ENCODE measurements around the gene CDH13. TPM values are rescaled to one million over a fixed set of nuclear protein-coding genes. Genes with fewer than 3 reads are reported as not detected.

The CDH13 gene
- total RNA-seq, 1 donor from 2014 or later, result not detected

GRCh38 chr16:83397601-83398291, 771.0 kb downstream of the CDH13 start:
- Mint-ChIP-seq H3K36me3 (ENCODE audit: low read depth) (no peaks in the 10 kb centered on the region), H3K9me3 (peaks cover 7% of the 10 kb centered on the region)

GRCh38 chr16:83400234-83400633, 773.5 kb downstream of the CDH13 start:
- no peak for TF ChIP-seq CTCF (IDR thresholded peaks at IDR 0.05)
- no peak for DNase-seq
- no peak for ATAC-seq (ENCODE audit: low read depth)
- Mint-ChIP-seq H3K27ac (no peak overlapping the region), H3K27me3 (no peaks in the 10 kb centered on the region), H3K4me3 (no peak overlapping the region), H3K9me3 (peaks cover 3% of the 10 kb centered on the region), H3K4me1 (no peaks in the 10 kb centered on the region), H3K36me3 (ENCODE audit: low read depth) (no peaks in the 10 kb centered on the region)
- intact Hi-C loops (cut with micrococcal nuclease), result no loop called here
- ChIA-PET POLR2A (no interaction called here), CTCF (no interaction called here)

More at GRCh38 chr16:83397601-83398291, 771.0 kb downstream of the CDH13 start:
- CTCF ChIA-PET, result no interaction called here
- POLR2A ChIA-PET, result no interaction called here
- H3K4me1 Mint-ChIP-seq, result no peaks in the 10 kb centered on the region
- TF ChIP-seq CTCF (IDR thresholded peaks at IDR 0.05), result no peak
- no peaks in the 10 kb centered on the region for H3K27me3 Mint-ChIP-seq
- H3K4me3 Mint-ChIP-seq, result no peak overlapping the region
- intact Hi-C loops (cut with micrococcal nuclease), result no loop called here
- H3K27ac Mint-ChIP-seq, result no peak overlapping the region
- ATAC-seq (ENCODE audit: low read depth) (no peak), DNase-seq (no peak)

- intact Hi-C loops (cut with micrococcal nuclease), result no loop called here
- Mint-ChIP-seq H3K27me3 (no peaks in the 10 kb centered on the region), H3K36me3 (ENCODE audit: low read depth) (no peaks in the 10 kb centered on the region), H3K4me1 (no peaks in the 10 kb centered on the region), H3K27ac (no peak overlapping the region), H3K4me3 (no peak overlapping the region), H3K9me3 (no peaks in the 10 kb centered on the region)
- DNase-seq (no peak), ATAC-seq (ENCODE audit: low read depth) (no peak)
- TF ChIP-seq CTCF (IDR thresholded peaks at IDR 0.05), result no peak
- POLR2A ChIA-PET, result no interaction called here
- CTCF ChIA-PET, result no interaction called here
Measured at GRCh38 chr16:83402160-83402814, 775.5 kb downstream of the CDH13 start.

- Mint-ChIP-seq H3K27me3 (no peaks in the 10 kb centered on the region), H3K36me3 (ENCODE audit: low read depth) (no peaks in the 10 kb centered on the region), H3K4me3 (no peak overlapping the region), H3K4me1 (no peaks in the 10 kb centered on the region), H3K27ac (no peak overlapping the region), H3K9me3 (no peaks in the 10 kb centered on the region)
- no peak for ATAC-seq (ENCODE audit: low read depth)
- TF ChIP-seq CTCF (IDR thresholded peaks at IDR 0.05), result no peak
- DNase-seq, result no peak
- POLR2A ChIA-PET, result no interaction called here
- CTCF ChIA-PET, result no interaction called here
- intact Hi-C loops (cut with micrococcal nuclease), result no loop called here
Measured at GRCh38 chr16:83402967-83403366, 776.2 kb downstream of the CDH13 start.

- intact Hi-C loops (cut with micrococcal nuclease), result no loop called here
- H3K9me3 Mint-ChIP-seq, result no peaks in the 10 kb centered on the region
- ATAC-seq (ENCODE audit: low read depth), result no peak
Measured at GRCh38 chr16:83403761-83404160, 777.0 kb downstream of the CDH13 start.

More at GRCh38 chr16:83403761-83404160, 777.0 kb downstream of the CDH13 start:
- Mint-ChIP-seq H3K27me3 (no peaks in the 10 kb centered on the region), H3K4me3 (no peak overlapping the region), H3K4me1 (no peaks in the 10 kb centered on the region), H3K27ac (no peak overlapping the region), H3K36me3 (ENCODE audit: low read depth) (no peaks in the 10 kb centered on the region)
- ChIA-PET CTCF (no interaction called here), POLR2A (no interaction called here)
- no peak for DNase-seq
- TF ChIP-seq CTCF (IDR thresholded peaks at IDR 0.05), result no peak

Data from activated B cell treated with CpG ODN at 0.5 μM for 24 hours (primary cell).